ENCODE data around the gene FUT8. TPM values are rescaled to one million over a fixed set of nuclear protein-coding genes. Genes with fewer than 3 reads are reported as not detected.

The FUT8 gene
- total RNA-seq, 1 donor, result 124 TPM

DNA sequence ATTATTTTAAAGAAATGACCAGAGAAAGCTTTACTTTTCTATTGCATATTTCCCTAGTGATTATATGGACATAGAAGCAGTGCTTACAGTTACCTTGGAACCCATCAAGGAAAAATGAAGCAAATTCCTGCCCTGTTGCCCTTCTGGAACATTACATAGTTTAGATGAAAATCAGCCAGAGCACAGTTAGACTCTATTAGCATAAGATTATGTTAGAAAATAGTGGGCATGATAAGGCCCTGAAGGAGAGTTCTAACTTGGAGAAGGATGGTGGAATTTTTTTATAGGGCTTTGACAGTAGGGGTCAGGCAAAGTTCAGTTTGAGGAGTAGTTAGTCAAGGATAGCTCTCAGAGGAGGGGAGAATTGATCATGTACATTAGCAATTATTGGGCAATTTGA is 74.3 kb downstream of the FUT8 start:
- Histone ChIP-seq H3K4me2 (ENCODE audit: insufficient read depth, low read length) (no peak overlapping the region), H3K36me3 (ENCODE audit: insufficient read depth, low read length) (no peaks in the 10 kb centered on the region), H3K79me2 (ENCODE audit: insufficient read depth, low read length) (peaks cover 40% of the 10 kb centered on the region), H2AFZ (ENCODE audit: low read length) (no peak overlapping the region), H3K4me1 (ENCODE audit: insufficient read depth, low read length) (peaks cover 4% of the 10 kb centered on the region), H3K4me3 (ENCODE audit: insufficient read depth, low read length) (no peak overlapping the region), H4K20me1 (ENCODE audit: insufficient read depth, low read length) (peaks cover 12% of the 10 kb centered on the region), H3K9me3 (ENCODE audit: low read depth, low read length) (no peaks in the 10 kb centered on the region), H3K27me3 (ENCODE audit: insufficient read depth, low read length) (no peaks in the 10 kb centered on the region), H3K27ac (ENCODE audit: low read depth, low read length) (no peak overlapping the region)
- no peak for DNase-seq (ENCODE audit: insufficient read length, low spot score, missing footprints)
- TF ChIP-seq CTCF (IDR thresholded peaks at IDR 0.05; ENCODE audit: extremely low read depth, low read depth, low read length), result peak; percentile 9

GRCh38 chr14:65487783-65488494 is 75.4 kb downstream of the FUT8 start:
- Histone ChIP-seq H4K20me1 (ENCODE audit: insufficient read depth, low read length) (peaks cover 9% of the 10 kb centered on the region), H3K4me2 (ENCODE audit: insufficient read depth, low read length) (no peak overlapping the region), H3K27ac (ENCODE audit: low read depth, low read length) (no peak overlapping the region), H2AFZ (ENCODE audit: low read length) (no peak overlapping the region), H3K4me3 (ENCODE audit: insufficient read depth, low read length) (no peak overlapping the region), H3K27me3 (ENCODE audit: insufficient read depth, low read length) (no peaks in the 10 kb centered on the region), H3K4me1 (ENCODE audit: insufficient read depth, low read length) (peaks cover 2% of the 10 kb centered on the region), H3K36me3 (ENCODE audit: insufficient read depth, low read length) (no peaks in the 10 kb centered on the region), H3K79me2 (ENCODE audit: insufficient read depth, low read length) (peaks cover 36% of the 10 kb centered on the region), H3K9me3 (ENCODE audit: low read depth, low read length) (no peaks in the 10 kb centered on the region)
- no peak for TF ChIP-seq CTCF (IDR thresholded peaks at IDR 0.05; ENCODE audit: extremely low read depth, low read depth, low read length)
- DNase-seq (ENCODE audit: insufficient read length, low spot score, missing footprints), result no peak

DNA sequence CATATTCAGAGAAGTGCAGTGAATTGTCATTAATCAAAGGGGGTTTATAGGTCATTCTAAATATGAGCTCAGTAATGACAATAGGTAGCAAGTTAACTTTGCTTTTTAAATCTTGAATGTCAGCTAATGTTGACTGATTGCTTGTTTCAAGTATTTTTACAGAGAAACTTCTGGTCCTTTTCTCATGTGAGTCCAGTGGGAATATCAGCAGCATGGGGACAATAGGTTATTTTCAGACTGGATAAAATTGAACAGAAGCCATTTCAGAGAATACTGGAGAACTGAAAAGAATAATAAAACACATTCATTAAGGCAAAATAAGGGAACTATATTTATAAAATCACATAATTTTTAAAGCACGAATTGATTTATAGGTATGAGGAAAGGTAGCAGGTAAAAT is 78.7 kb downstream of the FUT8 start:
- Histone ChIP-seq H2AFZ (ENCODE audit: low read length) (no peak overlapping the region), H3K4me1 (ENCODE audit: insufficient read depth, low read length) (no peaks in the 10 kb centered on the region), H4K20me1 (ENCODE audit: insufficient read depth, low read length) (no peaks in the 10 kb centered on the region), H3K4me2 (ENCODE audit: insufficient read depth, low read length) (no peak overlapping the region), H3K36me3 (ENCODE audit: insufficient read depth, low read length) (no peaks in the 10 kb centered on the region), H3K27me3 (ENCODE audit: insufficient read depth, low read length) (no peaks in the 10 kb centered on the region), H3K4me3 (ENCODE audit: insufficient read depth, low read length) (no peak overlapping the region), H3K27ac (ENCODE audit: low read depth, low read length) (no peak overlapping the region), H3K79me2 (ENCODE audit: insufficient read depth, low read length) (peaks cover 25% of the 10 kb centered on the region), H3K9me3 (ENCODE audit: low read depth, low read length) (no peaks in the 10 kb centered on the region)
- no peak for TF ChIP-seq CTCF (IDR thresholded peaks at IDR 0.05; ENCODE audit: extremely low read depth, low read depth, low read length)
- no peak for DNase-seq (ENCODE audit: insufficient read length, low spot score, missing footprints)

DNA sequence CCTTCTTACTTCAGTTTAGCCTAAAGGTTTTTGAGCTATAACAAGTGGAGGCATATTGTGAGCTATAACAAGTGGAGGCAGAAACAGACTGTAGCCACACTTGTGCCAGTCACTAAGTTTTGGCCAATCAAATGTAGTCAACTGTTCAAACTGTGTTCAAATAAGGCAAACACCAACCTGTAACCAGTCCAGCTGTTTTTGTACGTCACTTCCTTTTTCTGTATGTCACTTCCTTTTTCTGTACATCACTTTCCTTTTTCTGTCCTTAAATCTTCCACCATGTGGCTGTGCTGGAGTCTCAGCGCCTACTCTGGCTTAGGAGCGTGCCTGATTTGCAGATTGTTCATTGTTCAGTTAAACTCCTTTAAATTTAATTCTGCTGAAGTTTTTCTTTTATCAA is 79.7 kb downstream of the FUT8 start:
- H3K4me2 ChIP-seq (ENCODE audit: insufficient read depth, low read length), result no peak overlapping the region

More for the DNA sequence above, 79.7 kb downstream of the FUT8 start:
- Histone ChIP-seq H3K4me3 (ENCODE audit: insufficient read depth, low read length) (no peak overlapping the region), H3K36me3 (ENCODE audit: insufficient read depth, low read length) (no peaks in the 10 kb centered on the region), H3K27me3 (ENCODE audit: insufficient read depth, low read length) (no peaks in the 10 kb centered on the region), H4K20me1 (ENCODE audit: insufficient read depth, low read length) (no peaks in the 10 kb centered on the region), H3K4me1 (ENCODE audit: insufficient read depth, low read length) (no peaks in the 10 kb centered on the region), H3K79me2 (ENCODE audit: insufficient read depth, low read length) (peaks cover 23% of the 10 kb centered on the region), H3K27ac (ENCODE audit: low read depth, low read length) (no peak overlapping the region), H3K9me3 (ENCODE audit: low read depth, low read length) (no peaks in the 10 kb centered on the region), H2AFZ (ENCODE audit: low read length) (no peak overlapping the region)
- TF ChIP-seq CTCF (IDR thresholded peaks at IDR 0.05; ENCODE audit: extremely low read depth, low read depth, low read length), result no peak
- no peak for DNase-seq (ENCODE audit: insufficient read length, low spot score, missing footprints)
